ENCODE data around the gene CNIH2.

DNA sequence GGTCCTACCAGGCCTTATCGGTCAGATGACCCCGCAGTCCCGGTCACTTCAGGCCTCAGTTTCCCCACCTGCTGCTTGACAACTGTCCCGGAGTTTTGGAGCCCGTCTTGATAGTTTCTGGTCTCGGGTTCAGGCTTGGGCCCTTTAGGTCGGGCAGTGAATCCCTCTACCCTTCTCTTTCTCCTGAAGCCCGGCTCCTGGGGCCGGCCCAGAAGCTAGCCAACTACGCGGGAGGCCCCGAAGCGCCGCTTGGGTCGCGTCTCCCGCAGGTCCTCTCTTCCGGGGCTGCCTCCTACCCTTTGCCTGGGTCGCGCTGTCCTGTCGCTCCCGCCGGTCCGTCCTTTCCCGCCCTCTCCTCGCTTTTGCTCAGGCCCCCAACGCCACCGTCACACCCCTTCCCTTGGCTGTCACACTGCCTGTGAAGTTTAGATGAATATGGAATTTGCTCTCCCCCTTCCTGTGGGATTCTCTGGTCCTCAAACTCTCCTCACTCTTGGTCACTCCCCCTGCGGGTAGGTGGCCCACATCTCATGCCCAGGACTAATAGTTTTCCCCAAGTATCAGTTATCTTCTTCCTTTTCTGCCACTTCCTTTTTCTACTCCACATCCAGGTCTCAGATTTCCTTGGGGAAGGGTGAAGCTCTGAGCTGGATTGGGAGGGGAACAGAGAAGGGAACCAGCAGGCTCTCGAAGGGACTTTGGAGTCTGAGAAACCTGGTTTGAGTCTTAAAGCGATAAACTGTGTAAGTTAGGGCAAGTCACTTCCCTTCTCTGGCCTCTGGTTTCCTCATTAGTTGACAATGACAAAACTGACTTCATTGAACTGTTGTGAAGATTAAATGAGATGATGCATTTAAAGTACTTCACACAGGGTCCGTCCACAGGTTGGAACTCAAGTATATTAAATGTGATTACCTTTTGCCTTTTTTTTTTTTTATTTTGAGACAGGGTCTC lies 8.7 kb upstream of the CNIH2 start:
- TF ChIP-seq, protein P1, sequence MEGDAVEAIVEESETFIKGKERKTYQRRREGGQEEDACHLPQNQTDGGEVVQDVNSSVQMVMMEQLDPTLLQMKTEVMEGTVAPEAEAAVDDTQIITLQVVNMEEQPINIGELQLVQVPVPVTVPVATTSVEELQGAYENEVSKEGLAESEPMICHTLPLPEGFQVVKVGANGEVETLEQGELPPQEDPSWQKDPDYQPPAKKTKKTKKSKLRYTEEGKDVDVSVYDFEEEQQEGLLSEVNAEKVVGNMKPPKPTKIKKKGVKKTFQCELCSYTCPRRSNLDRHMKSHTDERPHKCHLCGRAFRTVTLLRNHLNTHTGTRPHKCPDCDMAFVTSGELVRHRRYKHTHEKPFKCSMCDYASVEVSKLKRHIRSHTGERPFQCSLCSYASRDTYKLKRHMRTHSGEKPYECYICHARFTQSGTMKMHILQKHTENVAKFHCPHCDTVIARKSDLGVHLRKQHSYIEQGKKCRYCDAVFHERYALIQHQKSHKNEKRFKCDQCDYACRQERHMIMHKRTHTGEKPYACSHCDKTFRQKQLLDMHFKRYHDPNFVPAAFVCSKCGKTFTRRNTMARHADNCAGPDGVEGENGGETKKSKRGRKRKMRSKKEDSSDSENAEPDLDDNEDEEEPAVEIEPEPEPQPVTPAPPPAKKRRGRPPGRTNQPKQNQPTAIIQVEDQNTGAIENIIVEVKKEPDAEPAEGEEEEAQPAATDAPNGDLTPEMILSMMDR (IDR thresholded peaks at IDR 0.05), result peak; percentile 22
- no peak for TF ChIP-seq EZH2 (IDR thresholded peaks at IDR 0.05; ENCODE audit: borderline replicate concordance, insufficient read depth, low read depth, low read length, poor library complexity, severe bottlenecking)
